Measurements from ENCODE around the gene PEX16.
A peak's percentile ranks its signal among the peaks of the same experiment; 100 is the strongest.
"Not testable (repeated sequence)": the region's sequence is repeated elsewhere in the genome, so short reads cannot be mapped to it uniquely, and the experiment has no call there.

The PEX16 gene

DNA sequence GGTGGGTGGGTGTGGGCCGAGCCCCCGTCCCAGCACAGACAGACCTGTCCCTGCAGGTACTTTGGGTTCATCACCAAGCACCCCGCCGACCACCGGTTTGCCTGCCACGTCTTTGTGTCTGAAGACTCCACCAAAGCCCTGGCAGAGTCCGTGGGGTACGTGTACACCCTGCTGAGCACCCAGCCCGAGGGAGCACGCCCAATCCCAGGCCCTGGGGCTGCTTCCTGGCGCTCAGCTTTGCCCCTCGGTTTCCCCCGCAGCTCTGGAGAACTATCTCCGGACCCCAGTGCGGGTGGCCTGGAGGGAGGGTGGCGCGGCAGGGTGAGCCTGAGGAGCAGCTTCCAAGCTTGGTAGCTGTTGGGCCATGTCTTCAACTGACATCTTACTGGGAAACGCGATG lies 12.6 kb downstream of the PEX16 start:
- DNase-seq (ENCODE audit: low read depth, low spot score): no peak
- CTCF ChIA-PET: no interaction called here
- no peak overlapping the region for H3K4me3 ChIP-seq (ENCODE audit: low read depth, low read length)
- TF ChIP-seq, protein P1, sequence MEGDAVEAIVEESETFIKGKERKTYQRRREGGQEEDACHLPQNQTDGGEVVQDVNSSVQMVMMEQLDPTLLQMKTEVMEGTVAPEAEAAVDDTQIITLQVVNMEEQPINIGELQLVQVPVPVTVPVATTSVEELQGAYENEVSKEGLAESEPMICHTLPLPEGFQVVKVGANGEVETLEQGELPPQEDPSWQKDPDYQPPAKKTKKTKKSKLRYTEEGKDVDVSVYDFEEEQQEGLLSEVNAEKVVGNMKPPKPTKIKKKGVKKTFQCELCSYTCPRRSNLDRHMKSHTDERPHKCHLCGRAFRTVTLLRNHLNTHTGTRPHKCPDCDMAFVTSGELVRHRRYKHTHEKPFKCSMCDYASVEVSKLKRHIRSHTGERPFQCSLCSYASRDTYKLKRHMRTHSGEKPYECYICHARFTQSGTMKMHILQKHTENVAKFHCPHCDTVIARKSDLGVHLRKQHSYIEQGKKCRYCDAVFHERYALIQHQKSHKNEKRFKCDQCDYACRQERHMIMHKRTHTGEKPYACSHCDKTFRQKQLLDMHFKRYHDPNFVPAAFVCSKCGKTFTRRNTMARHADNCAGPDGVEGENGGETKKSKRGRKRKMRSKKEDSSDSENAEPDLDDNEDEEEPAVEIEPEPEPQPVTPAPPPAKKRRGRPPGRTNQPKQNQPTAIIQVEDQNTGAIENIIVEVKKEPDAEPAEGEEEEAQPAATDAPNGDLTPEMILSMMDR (IDR thresholded peaks at IDR 0.05; ENCODE audit: insufficient read depth, low read length, missing control alignments): no peak
- POLR2A ChIA-PET: no interaction called here

DNA sequence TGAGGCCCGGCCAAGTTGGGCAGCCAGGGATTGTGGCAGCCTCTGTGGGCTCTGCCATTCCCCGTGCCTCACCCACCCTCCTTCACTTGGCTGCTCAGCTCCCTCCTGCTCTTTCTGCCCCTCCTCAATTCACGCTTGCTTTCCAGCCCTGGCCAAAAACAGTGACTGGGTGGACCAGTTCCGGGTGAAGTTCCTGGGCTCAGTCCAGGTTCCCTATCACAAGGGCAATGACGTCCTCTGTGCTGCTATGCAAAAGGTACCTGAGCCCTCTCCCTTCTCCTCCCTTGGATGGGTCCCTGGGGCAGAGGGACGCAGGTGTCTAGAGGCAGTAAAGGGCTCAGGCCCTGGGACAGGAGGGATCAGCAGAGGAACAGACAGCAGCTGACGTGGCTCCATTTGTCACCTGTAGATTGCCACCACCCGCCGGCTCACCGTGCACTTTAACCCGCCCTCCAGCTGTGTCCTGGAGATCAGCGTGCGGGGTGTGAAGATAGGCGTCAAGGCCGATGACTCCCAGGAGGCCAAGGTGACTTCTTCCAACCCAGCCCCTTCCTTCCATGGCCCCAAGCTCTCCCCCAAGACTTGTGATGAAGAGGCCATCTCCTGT lies 13.3 kb downstream of the PEX16 start:
- no peak overlapping the region for H3K4me3 ChIP-seq (ENCODE audit: low read depth, low read length)
- POLR2A ChIA-PET: no interaction called here
- CTCF ChIA-PET: interaction anchor here (1.0 kb wide), 1 partner anchor 41 kb away, joined by 3 read pairs; no protein-coding TSS in a partner anchor
- TF ChIP-seq, protein P1 (IDR thresholded peaks at IDR 0.05; ENCODE audit: insufficient read depth, low read length, missing control alignments): no peak
- DNase-seq (ENCODE audit: low read depth, low spot score): no peak

DNA sequence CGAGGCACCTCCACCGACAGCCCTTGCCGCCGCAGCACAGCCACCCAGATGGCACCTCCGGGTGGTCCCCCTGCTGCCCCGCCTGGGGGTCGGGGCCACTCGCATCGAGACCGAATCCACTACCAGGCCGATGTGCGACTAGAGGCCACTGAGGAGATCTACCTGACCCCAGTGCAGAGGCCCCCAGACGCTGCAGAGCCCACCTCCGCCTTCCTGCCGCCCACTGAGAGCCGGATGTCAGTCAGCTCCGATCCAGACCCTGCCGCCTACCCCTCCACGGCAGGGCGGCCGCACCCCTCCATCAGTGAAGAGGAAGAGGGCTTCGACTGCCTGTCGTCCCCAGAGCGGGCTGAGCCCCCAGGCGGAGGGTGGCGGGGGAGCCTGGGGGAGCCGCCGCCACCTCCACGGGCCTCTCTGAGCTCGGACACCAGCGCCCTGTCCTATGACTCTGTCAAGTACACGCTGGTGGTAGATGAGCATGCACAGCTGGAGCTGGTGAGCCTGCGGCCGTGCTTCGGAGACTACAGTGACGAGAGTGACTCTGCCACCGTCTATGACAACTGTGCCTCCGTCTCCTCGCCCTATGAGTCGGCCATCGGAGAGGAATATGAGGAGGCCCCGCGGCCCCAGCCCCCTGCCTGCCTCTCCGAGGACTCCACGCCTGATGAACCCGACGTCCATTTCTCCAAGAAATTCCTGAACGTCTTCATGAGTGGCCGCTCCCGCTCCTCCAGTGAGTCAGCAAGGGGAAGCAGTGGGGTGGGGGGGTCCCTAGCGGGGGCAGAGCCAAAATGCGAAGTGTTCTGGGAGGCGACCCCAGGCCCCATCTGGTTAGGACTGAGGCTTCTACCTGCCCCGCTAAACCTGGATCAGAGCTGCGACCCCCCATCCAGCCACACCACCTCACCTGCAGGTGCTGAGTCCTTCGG lies 15.0 kb downstream of the PEX16 start:
- no peak for DNase-seq (ENCODE audit: low read depth, low spot score)
- POLR2A ChIA-PET: interaction anchor here (0.7 kb wide), 1 partner anchor 15 kb away, joined by 5 read pairs; the partner anchor contains the start of gene PEX16
- H3K4me3 ChIP-seq (ENCODE audit: low read depth, low read length): no peak overlapping the region
- TF ChIP-seq, protein P1 (IDR thresholded peaks at IDR 0.05; ENCODE audit: insufficient read depth, low read length, missing control alignments): no peak
- CTCF ChIA-PET: no interaction called here

- TF ChIP-seq, protein P1 (IDR thresholded peaks at IDR 0.05; ENCODE audit: insufficient read depth, low read length, missing control alignments): no peak
- CTCF ChIA-PET: interaction anchor here (1.0 to 1.4 kb wide), 2 partner anchors 14 to 59 kb away, joined by 4 read pairs; no protein-coding TSS in a partner anchor
- no peak overlapping the region for H3K4me3 ChIP-seq (ENCODE audit: low read depth, low read length)
- DNase-seq (ENCODE audit: low read depth, low spot score): no peak
- POLR2A ChIA-PET: interaction anchor here (0.9 kb wide), 1 partner anchor 55 kb away, joined by 3 read pairs; the partner anchor contains the start of gene CRY2
Measured at GRCh38 chr11:45901626-45902025, 16.1 kb downstream of the PEX16 start.

DNA sequence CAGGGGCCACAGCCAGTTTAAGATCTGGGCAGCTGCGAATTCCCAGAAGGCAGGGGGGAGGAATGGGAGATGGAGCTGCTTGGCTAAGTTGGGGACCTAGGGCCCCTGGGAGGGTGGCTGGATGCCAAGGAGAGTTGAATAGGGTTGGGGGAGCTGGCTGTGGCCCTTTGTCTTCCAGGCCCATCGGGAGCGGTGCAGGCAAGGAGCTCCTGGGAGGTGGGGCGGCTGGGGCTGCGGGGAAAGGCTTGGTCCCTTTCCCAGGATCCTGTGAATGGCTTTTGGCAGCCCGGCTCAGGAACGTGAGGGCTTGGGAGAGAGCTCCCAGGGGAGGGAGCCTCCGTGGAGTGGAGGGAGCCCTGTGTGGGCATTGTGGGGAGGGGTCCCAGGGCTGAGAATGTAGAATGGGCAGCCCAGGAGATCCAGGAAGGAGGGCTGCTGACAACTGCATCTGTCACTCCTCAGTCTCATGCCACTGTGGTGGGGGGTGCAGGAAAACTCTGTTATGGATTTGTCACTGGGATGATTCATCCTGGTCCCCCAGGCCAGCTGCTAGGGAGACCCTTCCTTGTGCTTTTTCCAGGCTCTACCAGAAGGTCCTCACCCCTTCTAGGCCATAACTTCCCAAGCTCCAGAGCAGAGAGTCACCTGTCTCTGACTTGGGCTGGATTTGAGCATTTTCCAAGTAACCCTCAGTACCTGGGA lies 16.6 kb downstream of the PEX16 start:
- ChIA-PET POLR2A (interaction anchor here (0.9 to 1.4 kb wide), 2 partner anchors 16 to 54 kb away, joined by 3 read pairs; partner anchors contain the start of genes CRY2 and PEX16), CTCF (interaction anchor here (0.9 to 1.4 kb wide), 4 partner anchors 10 to 59 kb away, joined by 4 to 5 read pairs (median 4); no protein-coding TSS in a partner anchor)
- H3K4me3 ChIP-seq (ENCODE audit: low read depth, low read length): peak overlapping the region; percentile 65
- TF ChIP-seq, protein P1 (IDR thresholded peaks at IDR 0.05; ENCODE audit: insufficient read depth, low read length, missing control alignments): no peak
- no peak for DNase-seq (ENCODE audit: low read depth, low spot score)

GRCh38 chr11:45900175-45900800 lies 17.4 kb downstream of the PEX16 start:
- H3K4me3 ChIP-seq (ENCODE audit: low read depth, low read length): peak overlapping the region; percentile 65
- ChIA-PET CTCF (interaction anchor here (0.9 to 1.4 kb wide), 3 partner anchors 10 to 27 kb away, joined by 4 to 5 read pairs (median 5); no protein-coding TSS in a partner anchor), POLR2A (interaction anchor here (1.4 kb wide), 1 partner anchor 17 kb away, joined by 3 read pairs; the partner anchor contains the start of gene PEX16)
- DNase-seq (ENCODE audit: low read depth, low spot score): not testable (repeated sequence)
